ENCODE data around the gene EPB41. TPM values are rescaled to one million over a fixed set of nuclear protein-coding genes. Genes with fewer than 3 reads are reported as not detected.

EPB41 gene
- total and polyA plus RNA-seq, 2 of the 8 experiments (the other 6 are each of a cell fraction or from before 2014, with no cell fraction given): 36.7 to 109 TPM

DNA sequence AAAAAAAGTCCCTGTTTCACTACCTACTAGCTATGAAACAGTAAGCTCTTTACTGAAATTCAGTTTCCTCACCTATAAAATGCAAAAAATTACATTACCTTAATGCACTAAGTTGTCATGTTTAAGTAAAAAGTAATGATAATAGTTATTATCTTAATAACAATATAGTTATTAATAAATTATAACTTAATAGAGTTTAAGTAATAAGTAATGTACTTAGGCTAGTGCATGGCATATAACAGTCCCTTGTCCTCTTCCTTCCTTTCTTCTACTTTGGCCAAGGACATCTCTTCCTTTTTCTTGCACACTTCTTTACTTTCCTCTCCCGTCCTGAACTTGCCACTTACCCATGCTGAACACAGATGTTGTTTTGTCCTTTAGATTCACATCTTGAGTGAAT lies 200.3 kb downstream of the EPB41 start:
- Histone ChIP-seq H3K79me1 (ENCODE audit: low read depth, low read length) (no peaks in the 10 kb centered on the region), H3K4me2 (ENCODE audit: insufficient read depth in 1 of 2, low read depth in 2 of 2, low read length in 2 of 2) (no peak overlapping the region), H4K5ac (ENCODE audit: insufficient read length, low read depth, low read length) (no peak overlapping the region), H3K27ac (ENCODE audit: low read depth, low read length) (no peak overlapping the region), H3K23me2 (ENCODE audit: low read depth, low read length) (no peaks in the 10 kb centered on the region), H2BK15ac (ENCODE audit: low read length) (no peak overlapping the region), H3K18ac (ENCODE audit: extremely low read depth, low read length) (no peak overlapping the region), H3K56ac (replicated peaks; ENCODE audit: insufficient read length, low read depth, low read length) (no peak overlapping the region), H2AK5ac (ENCODE audit: low read depth, low read length) (no peak overlapping the region), H3K4me1 (replicated peaks in 1 of 4; ENCODE audit: control insufficient read depth in 3 of 4, insufficient read depth in 4 of 4, low read length in 3 of 4) (peaks cover 2 to 7% (median 3%) of the 10 kb centered on the region in 4 experiments; a peak in 4 of 7 replicates), H2BK20ac (ENCODE audit: low read length) (no peak overlapping the region), H2BK120ac (replicated peaks; ENCODE audit: low read depth, low read length) (no peak overlapping the region), H2AFZ (ENCODE audit: low read length) (no peak overlapping the region), H4K8ac (ENCODE audit: extremely low read depth, insufficient read depth, low read length) (no peak overlapping the region), H3K4ac (replicated peaks; ENCODE audit: insufficient read length, low read depth, low read length) (no peak overlapping the region), H3K36me3 (ENCODE audit: control insufficient read depth in 2 of 4, insufficient read depth in 4 of 4, low read length in 3 of 4) (peaks cover 2 to 6% (median 4%) of the 10 kb centered on the region in 4 experiments; a peak in 6 of 8 replicates), H4K91ac (replicated peaks; ENCODE audit: insufficient read length, low read length) (no peak overlapping the region), H3K79me2 (ENCODE audit: control insufficient read depth in 1 of 2, insufficient read depth in 2 of 2, low read length in 2 of 2) (no peaks in the 10 kb centered on the region), H3K14ac (ENCODE audit: insufficient read length) (no peak overlapping the region), H2BK5ac (ENCODE audit: low read depth, low read length) (no peak overlapping the region), H3K9me3 (ENCODE audit: insufficient read depth in 2 of 2, low read depth in 1 of 2, low read length in 1 of 2) (no peaks in the 10 kb centered on the region), H3K9ac (replicated peaks in 1 of 4; ENCODE audit: extremely low read depth in 1 of 4, low read depth in 3 of 4, low read length in 3 of 4) (no peak overlapping the region), H3K23ac (ENCODE audit: insufficient read length) (no peak overlapping the region), H3K27me3 (replicated peaks in 1 of 4; ENCODE audit: control insufficient read depth in 3 of 4, extremely low read depth in 1 of 4, insufficient read depth in 3 of 4, low read length in 3 of 4) (no peaks in the 10 kb centered on the region), H3K4me3 (ENCODE audit: extremely low read depth in 1 of 4, insufficient read depth in 2 of 4, low read depth in 3 of 4, low read length in 4 of 4) (no peak overlapping the region), H2BK12ac (ENCODE audit: low read depth, low read length) (no peak overlapping the region), H4K20me1 (replicated peaks in 1 of 2; ENCODE audit: control insufficient read depth in 1 of 2, insufficient read depth in 2 of 2, low read length in 2 of 2) (no peaks in the 10 kb centered on the region)
- TF ChIP-seq SP2 (IDR thresholded peaks at IDR 0.05; ENCODE audit: low read length): no peak
- no peak for TF ChIP-seq POU5F1 (IDR thresholded peaks at IDR 0.05; ENCODE audit: low read depth, low read length)
- 95% methylated on average over 1 of the region's 1 CpG; no CpG with 5 or more reads in 1 of the 2 experiments for WGBS, 2 experiments (ENCODE audit: extremely low coverage in 1 of 2, insufficient coverage in 1 of 2, insufficient read length in 1 of 2, insufficient replicate concordance in 2 of 2, low coverage in 1 of 2, low lambda C conversion rate in 2 of 2, missing lambda C conversion rate in 1 of 2)
- POLR2A ChIA-PET (ENCODE audit: partially characterized antibody): no interaction called here
- FAIRE-seq: no peak
- CTCF ChIA-PET (ENCODE audit: partially characterized antibody): interaction anchor here (1.5 to 5.1 kb wide), 4 partner anchors 82 to 238 kb away, joined by 5 to 18 read pairs (median 11); no protein-coding TSS in a partner anchor
- DNase-seq (ENCODE audit: low read depth in 1 of 2, low spot score in 2 of 2): no peak
